Smooth muscle cell of the coronary artery (primary cell): ENCODE data around the gene PIWIL4. TPM values are rescaled to one million over a fixed set of nuclear protein-coding genes. Genes with fewer than 3 reads are reported as not detected.

Experiments
- total RNA-seq: library from RNA; depleted of rRNA; stranded (reverse); fragments of >200 nt; gene quantifications from 2 replicates; pipeline ENCODE4 v1.2.3, GENCODE V29; 2014; ENCODE audit warnings: low replicate concordance

PIWIL4 gene
- total RNA-seq: 3.5 and 9.9 TPM in 2 replicates

GRCh38 chr11:94567181-94567670 is at the start of gene PIWIL4:
PIWIL4 (plus strand) TSS chr11:94567368; CDS start chr11:94567519, 151 bp downstream.

GRCh38 chr11:94543695-94544645 is 23.2 kb upstream of the PIWIL4 start, which contains the start of gene FUT4:
FUT4 (plus strand) TSS chr11:94543921; CDS start chr11:94544134, 213 bp downstream.

Other genes with a start within 250 kb of the PIWIL4 start
- gene GPR83, start 165.9 kb upstream of the PIWIL4 start, total RNA-seq: under 0.01 TPM in 1 of 2 replicates, not detected in the other
- gene MRE11, start 73.5 kb upstream of the PIWIL4 start, total RNA-seq: 5.7 and 7.3 TPM in 2 replicates
- 6.8 and 8.7 TPM in 2 replicates for gene ANKRD49, start 73.4 kb upstream of the PIWIL4 start, total RNA-seq
- not detected in 2 replicates for gene C11orf97, start 54.9 kb upstream of the PIWIL4 start, total RNA-seq
- gene FUT4, start 23.4 kb upstream of the PIWIL4 start, total RNA-seq: 2.2 and 16.8 TPM in 2 replicates
- 37.3 and 47.8 TPM in 2 replicates for gene AMOTL1, start 201.0 kb downstream of the PIWIL4 start, total RNA-seq